HEK293 (cell line): ENCODE data around the gene SMAD7.
A peak's percentile ranks its signal among the peaks of the same experiment; 100 is the strongest.

Experiments
- BCL11B ChIP-seq: fragments of 450-650 bp; formaldehyde crosslinking; IDR thresholded peaks from 2 replicates; pipeline ENCODE4 v1.5.1; 2016; ENCODE audit warnings: low read depth, missing biosample characterization, missing genetic modification characterization
- CTCF ChIP-seq: fragments of 450-650 bp; formaldehyde crosslinking; IDR thresholded peaks from 2 replicates; pipeline ENCODE4 v1.5.1; 2016; ENCODE audit warnings: missing biosample characterization, missing genetic modification characterization
- KLF10 ChIP-seq: fragments of 450-650 bp; IDR thresholded peaks from 2 replicates; pipeline ENCODE4 v1.5.1; 2018; ENCODE audit warnings: missing biosample characterization, mild to moderate bottlenecking, missing genetic modification characterization
- PATZ1 ChIP-seq: fragments of 450-650 bp; formaldehyde crosslinking; IDR thresholded peaks from 2 replicates; pipeline ENCODE4 v1.5.1; 2016; ENCODE audit warnings: missing biosample characterization, missing genetic modification characterization
- PBX3 ChIP-seq: sonication (generic); formaldehyde crosslinking; IDR thresholded peaks from 2 replicates; pipeline ENCODE4 v1.8.1; 2022; ENCODE audit warnings: mild to moderate bottlenecking, moderate library complexity, missing genetic modification reagents
- PRDM10 ChIP-seq: fragments of 450-650 bp; formaldehyde crosslinking; IDR thresholded peaks from 2 replicates; pipeline ENCODE4 v1.5.1; 2016; ENCODE audit warnings: missing biosample characterization, missing genetic modification characterization
- SP2 ChIP-seq: fragments of 450-650 bp; formaldehyde crosslinking; IDR thresholded peaks from 2 replicates; pipeline ENCODE4 v1.5.1; 2016; ENCODE audit warnings: missing biosample characterization, missing genetic modification characterization
- TCF7L2 ChIP-seq: IDR thresholded peaks from 2 replicates; pipeline ENCODE4 v1.6.1; 2011; ENCODE audit warnings: low read depth, mild to moderate bottlenecking, inconsistent platforms, low read length, moderate library complexity, borderline replicate concordance
- ZNF148 ChIP-seq: fragments of 450-650 bp; formaldehyde crosslinking; IDR thresholded peaks from 2 replicates; pipeline ENCODE4 v1.5.0; 2017; ENCODE audit warnings: missing biosample characterization, missing genetic modification characterization, borderline replicate concordance
- ZNF776 ChIP-seq: fragments of 450-650 bp; formaldehyde crosslinking; IDR thresholded peaks from 2 replicates; pipeline ENCODE4 v1.5.0; 2017; ENCODE audit warnings: missing biosample characterization, missing genetic modification characterization, borderline replicate concordance

GRCh38 chr18:48896875-48897511, 53.8 kb downstream of the SMAD7 start:
- TF ChIP-seq PATZ1 (tag by site-specific recombination) (no peak), KLF10 (tag by site-specific recombination) (no peak), SP2 (tag by site-specific recombination) (no peak), CTCF (tag by site-specific recombination) (peak; percentile 87), ZNF148 (no peak), PRDM10 (tag by site-specific recombination) (no peak), ZNF776 (tag by site-specific recombination) (no peak), TCF7L2 (no peak), BCL11B (tag by site-specific recombination) (no peak), PBX3 (CRISPR knock-in tag) (no peak)
